HG02763 (cell line): ENCODE data around the gene POLR3E.
"Not testable (repeated sequence)": the region's sequence is repeated elsewhere in the genome, so short reads cannot be mapped to it uniquely, and the experiment has no call there.

Source experiments
- ATAC-seq: cut with Tn5 transposase; IDR thresholded peaks from one replicate; pipeline ENCODE4 v1.9.1; 2021; ENCODE audit warnings: mild to moderate bottlenecking, moderate library complexity; ENCODE audit not compliant: unreplicated experiment

The POLR3E gene

GRCh38 chr16:22330326-22330725 is 33.1 kb downstream of the POLR3E start:
- no peak for ATAC-seq

GRCh38 chr16:22333457-22333994 is 36.3 kb downstream of the POLR3E start:
- ATAC-seq, result no peak

- ATAC-seq, result no peak
Measured at GRCh38 chr16:22335668-22336246, 38.5 kb downstream of the POLR3E start.

GRCh38 chr16:22336581-22336980 is 39.4 kb downstream of the POLR3E start:
- no peak for ATAC-seq

GRCh38 chr16:22337045-22337444 is 39.8 kb downstream of the POLR3E start:
- no peak for ATAC-seq

GRCh38 chr16:22337849-22338635 is 40.8 kb downstream of the POLR3E start:
- ATAC-seq, result no peak

- ATAC-seq, result no peak
Measured at GRCh38 chr16:22340945-22341344, 43.7 kb downstream of the POLR3E start.

GRCh38 chr16:22342082-22342481 is 44.9 kb downstream of the POLR3E start:
- ATAC-seq, result no peak

GRCh38 chr16:22346483-22346882 is 49.3 kb downstream of the POLR3E start:
- ATAC-seq, result no peak

GRCh38 chr16:22347100-22347820 is 50.1 kb downstream of the POLR3E start:
- no peak for ATAC-seq

GRCh38 chr16:22348291-22348690 is 51.1 kb downstream of the POLR3E start:
- ATAC-seq, result no peak

- not testable (repeated sequence) for ATAC-seq
Measured at GRCh38 chr16:22351017-22351416, 53.8 kb downstream of the POLR3E start.

- no peak for ATAC-seq
Measured at GRCh38 chr16:22352140-22352539, 54.9 kb downstream of the POLR3E start.

GRCh38 chr16:22352723-22353122 is 55.5 kb downstream of the POLR3E start:
- ATAC-seq, result no peak

- no peak for ATAC-seq
Measured at GRCh38 chr16:22353191-22353919, 56.1 kb downstream of the POLR3E start.

- ATAC-seq, result no peak
Measured at GRCh38 chr16:22353933-22354541, 56.8 kb downstream of the POLR3E start.

- no peak for ATAC-seq
Measured at GRCh38 chr16:22355487-22355908, 58.3 kb downstream of the POLR3E start.

GRCh38 chr16:22356930-22357634 is 59.9 kb downstream of the POLR3E start:
- ATAC-seq, result no peak

- no peak for ATAC-seq
Measured at GRCh38 chr16:22357635-22357971, 60.4 kb downstream of the POLR3E start.

- no peak for ATAC-seq
Measured at GRCh38 chr16:22358000-22358399, 60.8 kb downstream of the POLR3E start.
